PFSK-1 (cell line): ENCODE measurements around the gene CABLES1.

Experiments used
- POLR2AphosphoS5 ChIP-seq: IDR thresholded peaks from 2 replicates; pipeline ENCODE4 v1.6.1; 2012; ENCODE audit warnings: low read depth, mild to moderate bottlenecking, control low read depth, low read length, moderate library complexity
- SIN3A ChIP-seq: IDR thresholded peaks from 2 replicates; pipeline ENCODE4 v1.6.1; 2012; ENCODE audit warnings: mild to moderate bottlenecking, low read length, moderate library complexity, borderline replicate concordance; ENCODE audit not compliant: insufficient read depth
- TF ChIP-seq, protein P1 (sequence below), 2 experiments: IDR thresholded peaks; 2 replicates each; pipeline versions ENCODE4 v1.6.1 to v1.8.0; 2011 to 2012; ENCODE audit warnings: low read depth in 2 of 2, low read length in 2 of 2, control low read depth in 1 of 2, inconsistent platforms in 1 of 2, mild to moderate bottlenecking in 1 of 2, moderate library complexity in 1 of 2; ENCODE audit not compliant: insufficient read depth in 1 of 2

DNA sequence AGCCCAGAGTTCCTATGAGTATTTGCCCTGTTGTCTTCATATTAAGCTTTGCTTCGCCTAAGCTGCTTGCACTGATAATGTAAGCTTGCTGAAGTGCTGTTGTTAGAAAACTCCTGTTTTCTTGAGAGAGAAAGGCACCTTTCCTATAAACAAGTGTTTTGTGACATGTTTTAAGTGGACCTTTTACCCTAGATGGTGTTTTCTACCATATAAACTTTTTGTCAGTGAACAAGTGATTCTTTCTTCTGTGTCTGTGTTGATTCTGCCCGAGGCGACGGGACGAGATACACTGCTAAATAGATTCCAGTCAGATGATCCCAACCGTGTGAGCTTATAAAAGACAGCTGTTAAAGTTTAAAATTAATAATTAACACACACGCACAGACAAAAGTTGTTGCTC is 24.1 kb downstream of the CABLES1 start:
- TF ChIP-seq, protein P1, sequence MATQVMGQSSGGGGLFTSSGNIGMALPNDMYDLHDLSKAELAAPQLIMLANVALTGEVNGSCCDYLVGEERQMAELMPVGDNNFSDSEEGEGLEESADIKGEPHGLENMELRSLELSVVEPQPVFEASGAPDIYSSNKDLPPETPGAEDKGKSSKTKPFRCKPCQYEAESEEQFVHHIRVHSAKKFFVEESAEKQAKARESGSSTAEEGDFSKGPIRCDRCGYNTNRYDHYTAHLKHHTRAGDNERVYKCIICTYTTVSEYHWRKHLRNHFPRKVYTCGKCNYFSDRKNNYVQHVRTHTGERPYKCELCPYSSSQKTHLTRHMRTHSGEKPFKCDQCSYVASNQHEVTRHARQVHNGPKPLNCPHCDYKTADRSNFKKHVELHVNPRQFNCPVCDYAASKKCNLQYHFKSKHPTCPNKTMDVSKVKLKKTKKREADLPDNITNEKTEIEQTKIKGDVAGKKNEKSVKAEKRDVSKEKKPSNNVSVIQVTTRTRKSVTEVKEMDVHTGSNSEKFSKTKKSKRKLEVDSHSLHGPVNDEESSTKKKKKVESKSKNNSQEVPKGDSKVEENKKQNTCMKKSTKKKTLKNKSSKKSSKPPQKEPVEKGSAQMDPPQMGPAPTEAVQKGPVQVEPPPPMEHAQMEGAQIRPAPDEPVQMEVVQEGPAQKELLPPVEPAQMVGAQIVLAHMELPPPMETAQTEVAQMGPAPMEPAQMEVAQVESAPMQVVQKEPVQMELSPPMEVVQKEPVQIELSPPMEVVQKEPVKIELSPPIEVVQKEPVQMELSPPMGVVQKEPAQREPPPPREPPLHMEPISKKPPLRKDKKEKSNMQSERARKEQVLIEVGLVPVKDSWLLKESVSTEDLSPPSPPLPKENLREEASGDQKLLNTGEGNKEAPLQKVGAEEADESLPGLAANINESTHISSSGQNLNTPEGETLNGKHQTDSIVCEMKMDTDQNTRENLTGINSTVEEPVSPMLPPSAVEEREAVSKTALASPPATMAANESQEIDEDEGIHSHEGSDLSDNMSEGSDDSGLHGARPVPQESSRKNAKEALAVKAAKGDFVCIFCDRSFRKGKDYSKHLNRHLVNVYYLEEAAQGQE (IDR thresholded peaks at IDR 0.05; ENCODE audit: insufficient read depth in 1 of 2, low read depth in 2 of 2, low read length in 2 of 2): no peak
- no peak for TF ChIP-seq POLR2AphosphoS5
- no peak for TF ChIP-seq SIN3A
